ENCODE data around the gene NOC4L. TPM values are rescaled to one million over a fixed set of nuclear protein-coding genes. Genes with fewer than 3 reads are reported as not detected.
A peak's percentile ranks its signal among the peaks of the same experiment; 100 is the strongest.

The NOC4L gene
- total RNA-seq, 1 experiment from 2014 or later, result 62.5 TPM

GRCh38 chr12:132140918-132141841 is 3.1 kb upstream of the NOC4L start:
- TF ChIP-seq CTCF (IDR thresholded peaks at IDR 0.05; ENCODE audit: unreplicated experiment), result no peak
- DNase-seq, result no peak
- H3K27ac Mint-ChIP-seq (ENCODE audit: unreplicated experiment), result peak overlapping the region; percentile 58
- no peak overlapping the region for H3K4me3 Mint-ChIP-seq (ENCODE audit: low read depth, unreplicated experiment)
- CTCF ChIA-PET, result no interaction called here
- intact Hi-C loops (cut with micrococcal nuclease; ENCODE audit: unreplicated experiment), result no loop called here
- no peaks in the 10 kb centered on the region for H3K27me3 Mint-ChIP-seq (ENCODE audit: unreplicated experiment)
- no TSS peak for BruUV-seq (replicated peaks)
- peaks cover 20% of the 10 kb centered on the region for H3K4me1 Mint-ChIP-seq (ENCODE audit: low read depth, unreplicated experiment)
- H3K9me3 Mint-ChIP-seq (ENCODE audit: low read depth, unreplicated experiment), result no peaks in the 10 kb centered on the region
- H3K36me3 Mint-ChIP-seq (ENCODE audit: insufficient read depth, unreplicated experiment), result peaks cover 98% of the 10 kb centered on the region

- no peak for TF ChIP-seq CTCF (IDR thresholded peaks at IDR 0.05; ENCODE audit: unreplicated experiment)
- intact Hi-C loops (cut with micrococcal nuclease; ENCODE audit: unreplicated experiment), result no loop called here
- no peak for DNase-seq
- Mint-ChIP-seq H3K9me3 (ENCODE audit: low read depth, unreplicated experiment) (no peaks in the 10 kb centered on the region), H3K27ac (ENCODE audit: unreplicated experiment) (peak overlapping the region; percentile 85), H3K36me3 (ENCODE audit: insufficient read depth, unreplicated experiment) (peaks cover 88% of the 10 kb centered on the region), H3K27me3 (ENCODE audit: unreplicated experiment) (no peaks in the 10 kb centered on the region), H3K4me1 (ENCODE audit: low read depth, unreplicated experiment) (peaks cover 20% of the 10 kb centered on the region), H3K4me3 (ENCODE audit: low read depth, unreplicated experiment) (peak overlapping the region; percentile 95)
- BruUV-seq (replicated peaks), result no TSS peak
- CTCF ChIA-PET, result interaction anchor here (0.5 to 1.7 kb wide), 2 partner anchors 12 to 186 kb away, joined by 5 to 9 read pairs; no protein-coding TSS in a partner anchor
Observed at GRCh38 chr12:132141976-132142678, 2.1 kb upstream of the NOC4L start.

GRCh38 chr12:132142679-132143335 is 1.4 kb upstream of the NOC4L start:
- intact Hi-C loops (cut with micrococcal nuclease; ENCODE audit: unreplicated experiment), result no loop called here
- no peak for TF ChIP-seq CTCF (IDR thresholded peaks at IDR 0.05; ENCODE audit: unreplicated experiment)
- peak overlapping the region; percentile 85 for H3K27ac Mint-ChIP-seq (ENCODE audit: unreplicated experiment)
- BruUV-seq (replicated peaks), result no TSS peak
- no peaks in the 10 kb centered on the region for H3K27me3 Mint-ChIP-seq (ENCODE audit: unreplicated experiment)
- no peak for DNase-seq
- CTCF ChIA-PET, result interaction anchor here (0.5 to 1.7 kb wide), 2 partner anchors 11 to 185 kb away, joined by 5 to 9 read pairs; no protein-coding TSS in a partner anchor
- peaks cover 83% of the 10 kb centered on the region for H3K36me3 Mint-ChIP-seq (ENCODE audit: insufficient read depth, unreplicated experiment)
- H3K4me3 Mint-ChIP-seq (ENCODE audit: low read depth, unreplicated experiment), result peak overlapping the region; percentile 95
- no peaks in the 10 kb centered on the region for H3K9me3 Mint-ChIP-seq (ENCODE audit: low read depth, unreplicated experiment)
- peaks cover 20% of the 10 kb centered on the region for H3K4me1 Mint-ChIP-seq (ENCODE audit: low read depth, unreplicated experiment)

GRCh38 chr12:132143336-132144071 is 753 bp upstream of the NOC4L start:
- H3K4me1 Mint-ChIP-seq (ENCODE audit: low read depth, unreplicated experiment), result peaks cover 20% of the 10 kb centered on the region
- TF ChIP-seq CTCF (IDR thresholded peaks at IDR 0.05; ENCODE audit: unreplicated experiment), result no peak
- CTCF ChIA-PET, result interaction anchor here (0.5 to 1.7 kb wide), 2 partner anchors 10 to 1663 kb away, joined by 5 to 7 read pairs; no protein-coding TSS in a partner anchor
- no peaks in the 10 kb centered on the region for H3K27me3 Mint-ChIP-seq (ENCODE audit: unreplicated experiment)
- peak overlapping the region; percentile 95 for H3K4me3 Mint-ChIP-seq (ENCODE audit: low read depth, unreplicated experiment)
- TSS peak; percentile 30 for BruUV-seq (replicated peaks)
- no peak for DNase-seq
- no peaks in the 10 kb centered on the region for H3K9me3 Mint-ChIP-seq (ENCODE audit: low read depth, unreplicated experiment)
- intact Hi-C loops (cut with micrococcal nuclease; ENCODE audit: unreplicated experiment), result no loop called here
- H3K36me3 Mint-ChIP-seq (ENCODE audit: insufficient read depth, unreplicated experiment), result peaks cover 83% of the 10 kb centered on the region
- H3K27ac Mint-ChIP-seq (ENCODE audit: unreplicated experiment), result peak overlapping the region; percentile 99
